DOHH2 (cell line): ENCODE results near the gene TRIM66.

Experiments used
- CTCF ChIP-seq: fragments of 200-600 bp; sonication (generic); IDR thresholded peaks from one replicate; pipeline ENCODE4 v1.5.1; 2014; ENCODE audit warnings: antibody characterized with exemption, mild to moderate bottlenecking, low read depth, low read length; ENCODE audit not compliant: poor library complexity, severe bottlenecking
- EZH2phosphoT487 ChIP-seq: fragments of 200-600 bp; sonication (generic); IDR thresholded peaks from 2 replicates; pipeline ENCODE4 v1.6.1; 2017; ENCODE audit warnings: borderline replicate concordance, mild to moderate bottlenecking, antibody characterized with exemption, low read length, moderate library complexity, mixed read lengths

- TF ChIP-seq EZH2phosphoT487 (no peak), CTCF (no peak)
These were observed 3.9 kb upstream of the TRIM66 start for GRCh38 chr11:8686325-8686724.
